Nephron progenitor cell (in vitro differentiated cells): ENCODE data around the gene LYRM9.
"Not testable (repeated sequence)": the region's sequence is repeated elsewhere in the genome, so short reads cannot be mapped to it uniquely, and the experiment has no call there.

Experiments
- DNase-seq: peaks from one replicate; pipeline ENCODE4 v3.0.0; 2021
- H3K27ac Mint-ChIP-seq: 2 replicates; pipeline ENCODE4 v1.8.0; 2021; ENCODE audit warnings: mild to moderate bottlenecking, moderate library complexity, mixed read lengths
- H3K27me3 Mint-ChIP-seq: 2 replicates; pipeline ENCODE4 v1.8.0; 2021; ENCODE audit warnings: mild to moderate bottlenecking, low read depth, mixed read lengths; ENCODE audit not compliant: poor library complexity
- H3K36me3 Mint-ChIP-seq: 2 replicates; pipeline ENCODE4 v1.8.0; 2021; ENCODE audit warnings: low read depth, mixed read lengths
- H3K4me1 Mint-ChIP-seq: 2 replicates; pipeline ENCODE4 v1.8.0; 2021; ENCODE audit warnings: mixed read lengths
- H3K4me3 Mint-ChIP-seq: 2 replicates; pipeline ENCODE4 v1.8.0; 2021; ENCODE audit warnings: mild to moderate bottlenecking, moderate library complexity, mixed read lengths
- H3K9me3 Mint-ChIP-seq: 2 replicates; pipeline ENCODE4 v1.8.0; 2021; ENCODE audit warnings: mild to moderate bottlenecking, moderate library complexity, mixed read lengths
- CTCF ChIP-seq: fragments of 200-600 bp; sonication (generic); IDR thresholded peaks from 2 replicates; pipeline ENCODE4 v1.5.0; 2021; ENCODE audit warnings: antibody characterized with exemption

The LYRM9 gene

GRCh38 chr17:27838607-27839006 lies 54.6 kb downstream of the LYRM9 start:
- not testable (repeated sequence) for H3K4me3 Mint-ChIP-seq, DNase-seq, H3K27me3 Mint-ChIP-seq, H3K27ac Mint-ChIP-seq, H3K4me1 Mint-ChIP-seq, H3K36me3 Mint-ChIP-seq, H3K9me3 Mint-ChIP-seq

- not testable (repeated sequence) for H3K4me3 Mint-ChIP-seq, DNase-seq, H3K27me3 Mint-ChIP-seq, H3K27ac Mint-ChIP-seq, H3K36me3 Mint-ChIP-seq, H3K9me3 Mint-ChIP-seq, H3K4me1 Mint-ChIP-seq
Measured at GRCh38 chr17:27837769-27838168, 55.4 kb downstream of the LYRM9 start.

- no peak overlapping the region for H3K27ac Mint-ChIP-seq
- H3K4me1 Mint-ChIP-seq = no peaks in the 10 kb centered on the region
- no peak for TF ChIP-seq CTCF
- DNase-seq = no peak
- no peaks in the 10 kb centered on the region for H3K27me3 Mint-ChIP-seq
- peaks cover 5% of the 10 kb centered on the region for H3K9me3 Mint-ChIP-seq
- H3K4me3 Mint-ChIP-seq = no peak overlapping the region
- no peaks in the 10 kb centered on the region for H3K36me3 Mint-ChIP-seq
Measured at GRCh38 chr17:27836651-27837050, 56.5 kb downstream of the LYRM9 start.

- no peak for TF ChIP-seq CTCF
- Mint-ChIP-seq H3K4me3 (no peak overlapping the region), H3K27ac (no peak overlapping the region), H3K9me3 (peaks cover 5% of the 10 kb centered on the region), H3K4me1 (no peaks in the 10 kb centered on the region), H3K27me3 (no peaks in the 10 kb centered on the region), H3K36me3 (no peaks in the 10 kb centered on the region)
- DNase-seq = no peak
Measured at GRCh38 chr17:27834571-27834970, 58.6 kb downstream of the LYRM9 start.

- peaks cover 5% of the 10 kb centered on the region for H3K9me3 Mint-ChIP-seq
- no peak overlapping the region for H3K4me3 Mint-ChIP-seq
- H3K27ac Mint-ChIP-seq = no peak overlapping the region
- no peaks in the 10 kb centered on the region for H3K4me1 Mint-ChIP-seq
- peaks cover 4% of the 10 kb centered on the region for H3K27me3 Mint-ChIP-seq
- no peak for DNase-seq
- no peaks in the 10 kb centered on the region for H3K36me3 Mint-ChIP-seq
- TF ChIP-seq CTCF = no peak
Measured at GRCh38 chr17:27832831-27833230, 60.3 kb downstream of the LYRM9 start.

- H3K9me3 Mint-ChIP-seq, H3K4me3 Mint-ChIP-seq, H3K27ac Mint-ChIP-seq, H3K27me3 Mint-ChIP-seq, H3K36me3 Mint-ChIP-seq, H3K4me1 Mint-ChIP-seq, DNase-seq: not testable (repeated sequence)
Measured at GRCh38 chr17:27829888-27830287, 63.3 kb downstream of the LYRM9 start.

- H3K27me3 Mint-ChIP-seq, H3K27ac Mint-ChIP-seq, H3K4me3 Mint-ChIP-seq, DNase-seq, H3K4me1 Mint-ChIP-seq, H3K36me3 Mint-ChIP-seq, H3K9me3 Mint-ChIP-seq: not testable (repeated sequence)
Measured at GRCh38 chr17:27829143-27829711, 63.9 kb downstream of the LYRM9 start.
